HG02885 (cell line): Measurements from ENCODE around the gene TNFAIP8L2.

Experiments used
- ATAC-seq: cut with Tn5 transposase; IDR thresholded peaks from one replicate; pipeline ENCODE4 v1.9.1; 2021; ENCODE audit warnings: mild to moderate bottlenecking; ENCODE audit not compliant: unreplicated experiment, poor library complexity

Gene TNFAIP8L2

GRCh38 chr1:151145304-151146071 is 11.0 kb upstream of the TNFAIP8L2 start:
- ATAC-seq: no peak

GRCh38 chr1:151146072-151146411 is 10.4 kb upstream of the TNFAIP8L2 start:
- no peak for ATAC-seq

GRCh38 chr1:151146412-151147131 is 9.9 kb upstream of the TNFAIP8L2 start, which contains the start of gene SEMA6C:
TSS of gene SEMA6C (minus strand) at chr1:151146631. CDS start at chr1:151142621, 4,010 bp downstream.
- ATAC-seq: peak; percentile 99

GRCh38 chr1:151147132-151147503 is 9.3 kb upstream of the TNFAIP8L2 start:
- no peak for ATAC-seq

DNA sequence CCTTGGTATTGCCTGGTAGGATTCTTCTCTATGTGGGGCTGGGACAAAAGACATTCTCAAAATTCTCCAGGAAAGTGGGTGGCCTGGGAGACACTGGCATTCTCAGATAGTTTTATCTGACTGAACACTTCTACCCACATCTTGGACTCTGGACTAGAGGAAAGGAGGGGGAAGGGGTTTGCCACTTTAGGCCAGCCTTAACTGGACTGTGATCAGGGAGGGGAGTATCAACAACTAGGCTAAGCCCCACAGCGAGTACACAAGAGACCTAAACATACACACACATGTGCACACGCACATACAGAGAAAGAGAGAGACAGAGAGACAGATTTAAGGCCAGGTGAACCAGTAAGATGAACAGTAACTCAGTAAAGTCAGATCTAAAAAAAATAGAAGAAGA is 8.8 kb upstream of the TNFAIP8L2 start:
- ATAC-seq: no peak

GRCh38 chr1:151157067-151157531 is 650 bp downstream of the TNFAIP8L2 start:
- ATAC-seq: no peak

- no peak for ATAC-seq
Measured at GRCh38 chr1:151158326-151158725, 1.9 kb downstream of the TNFAIP8L2 start.

DNA sequence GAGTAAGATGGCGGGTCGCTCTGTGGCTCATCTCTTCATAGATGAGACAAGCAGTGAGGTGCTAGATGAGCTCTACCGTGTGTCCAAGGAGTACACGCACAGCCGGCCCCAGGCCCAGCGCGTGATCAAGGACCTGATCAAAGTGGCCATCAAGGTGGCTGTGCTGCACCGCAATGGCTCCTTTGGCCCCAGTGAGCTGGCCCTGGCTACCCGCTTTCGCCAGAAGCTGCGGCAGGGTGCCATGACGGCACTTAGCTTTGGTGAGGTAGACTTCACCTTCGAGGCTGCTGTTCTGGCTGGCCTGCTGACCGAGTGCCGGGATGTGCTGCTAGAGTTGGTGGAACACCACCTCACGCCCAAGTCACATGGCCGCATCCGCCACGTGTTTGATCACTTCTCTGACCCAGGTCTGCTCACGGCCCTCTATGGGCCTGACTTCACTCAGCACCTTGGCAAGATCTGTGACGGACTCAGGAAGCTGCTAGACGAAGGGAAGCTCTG is 2.4 kb downstream of the TNFAIP8L2 start:
- no peak for ATAC-seq

GRCh38 chr1:151159373-151159772 is 2.9 kb downstream of the TNFAIP8L2 start:
- no peak for ATAC-seq

- ATAC-seq: no peak
Measured at GRCh38 chr1:151164732-151165280, 8.4 kb downstream of the TNFAIP8L2 start.

GRCh38 chr1:151165281-151165737 is 8.9 kb downstream of the TNFAIP8L2 start:
- ATAC-seq: no peak

GRCh38 chr1:151165738-151166504 is 9.5 kb downstream of the TNFAIP8L2 start, which contains the start of the genes LYSMD1 and SCNM1:
TSS of gene LYSMD1 (minus strand) at chr1:151165902. CDS start at chr1:151165258, 644 bp downstream.
TSS of gene SCNM1 (plus strand) at chr1:151166144. CDS start at chr1:151166153, 9 bp downstream.
- ATAC-seq: peak; percentile 89

GRCh38 chr1:151166505-151166956 is 10.1 kb downstream of the TNFAIP8L2 start:
- no peak for ATAC-seq

GRCh38 chr1:151167116-151167515 is 10.7 kb downstream of the TNFAIP8L2 start:
- ATAC-seq: no peak

GRCh38 chr1:151171190-151171589 is 14.7 kb downstream of the TNFAIP8L2 start:
- no peak for ATAC-seq

GRCh38 chr1:151175041-151175741 is 18.7 kb downstream of the TNFAIP8L2 start:
- no peak for ATAC-seq

- ATAC-seq: no peak
Measured at GRCh38 chr1:151175863-151176262, 19.4 kb downstream of the TNFAIP8L2 start, which contains the start of gene TMOD4. TSS of gene TMOD4 (minus strand) at chr1:151175981. CDS start at chr1:151174875, 1,106 bp downstream.

DNA sequence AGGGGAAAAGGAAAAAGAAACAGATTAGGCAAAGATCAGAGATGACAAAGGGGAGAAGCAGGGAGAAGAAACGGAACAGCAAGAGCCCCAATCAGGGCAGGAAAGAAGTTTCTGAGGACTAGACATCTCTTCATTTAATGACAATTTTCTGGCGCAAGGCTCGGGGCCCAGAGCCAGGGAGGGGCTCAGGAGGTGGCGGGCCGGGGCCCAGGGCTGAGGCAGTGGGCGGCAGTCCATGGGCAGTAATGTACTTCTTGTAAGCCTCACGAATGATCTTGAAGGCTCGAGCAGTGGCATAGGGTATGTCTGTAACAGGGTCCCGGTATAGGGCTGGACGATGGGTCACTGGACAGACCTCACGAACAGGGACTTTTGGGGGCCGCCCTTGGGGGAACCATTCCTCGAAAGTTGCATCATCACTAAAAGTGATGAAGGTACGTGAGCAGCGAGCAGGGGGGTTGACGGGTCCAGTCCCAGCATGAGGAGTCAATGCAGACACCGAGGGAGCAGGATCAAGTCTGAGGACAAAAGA is 20.1 kb downstream of the TNFAIP8L2 start:
- no peak for ATAC-seq

- no peak for ATAC-seq
Measured at GRCh38 chr1:151184211-151184610, 27.8 kb downstream of the TNFAIP8L2 start.
